HG02678 (cell line): Measurements from ENCODE around the gene RHOB.

Experiments
- ATAC-seq: cut with Tn5 transposase; IDR thresholded peaks from one replicate; pipeline ENCODE4 v1.9.1; 2021; ENCODE audit warnings: mild to moderate bottlenecking, moderate library complexity; ENCODE audit not compliant: unreplicated experiment

RHOB gene

GRCh38 chr2:20472569-20472968 is 25.7 kb downstream of the RHOB start:
- no peak for ATAC-seq

GRCh38 chr2:20473128-20473527 is 26.3 kb downstream of the RHOB start:
- ATAC-seq, result no peak

- ATAC-seq, result no peak
Measured at GRCh38 chr2:20474757-20475566, 28.1 kb downstream of the RHOB start.

- ATAC-seq, result no peak
Measured at GRCh38 chr2:20475567-20475952, 28.7 kb downstream of the RHOB start.

- no peak for ATAC-seq
Measured at GRCh38 chr2:20476481-20476880, 29.6 kb downstream of the RHOB start.

GRCh38 chr2:20476950-20477349 is 30.1 kb downstream of the RHOB start:
- no peak for ATAC-seq

GRCh38 chr2:20478961-20479360 is 32.1 kb downstream of the RHOB start:
- no peak for ATAC-seq

GRCh38 chr2:20479835-20480234 is 33.0 kb downstream of the RHOB start:
- ATAC-seq, result no peak

GRCh38 chr2:20480913-20481312 is 34.0 kb downstream of the RHOB start:
- no peak for ATAC-seq

GRCh38 chr2:20481798-20482405 is 35.0 kb downstream of the RHOB start:
- ATAC-seq, result no peak

- ATAC-seq, result no peak
Measured at GRCh38 chr2:20482725-20483124, 35.9 kb downstream of the RHOB start.

GRCh38 chr2:20483194-20483895 is 36.5 kb downstream of the RHOB start:
- ATAC-seq, result no peak

GRCh38 chr2:20484034-20484617 is 37.3 kb downstream of the RHOB start:
- no peak for ATAC-seq

GRCh38 chr2:20484810-20485611 is 38.1 kb downstream of the RHOB start:
- no peak for ATAC-seq

GRCh38 chr2:20485612-20486388 is 38.9 kb downstream of the RHOB start:
- no peak for ATAC-seq

GRCh38 chr2:20486571-20486970 is 39.7 kb downstream of the RHOB start:
- no peak for ATAC-seq

GRCh38 chr2:20487030-20487391 is 40.1 kb downstream of the RHOB start:
- ATAC-seq, result no peak

GRCh38 chr2:20487392-20488174 is 40.7 kb downstream of the RHOB start:
- ATAC-seq, result no peak

GRCh38 chr2:20488201-20488641 is 41.3 kb downstream of the RHOB start:
- ATAC-seq, result no peak
